ENCODE data around the gene FBXL7. TPM values are rescaled to one million over a fixed set of nuclear protein-coding genes. Genes with fewer than 3 reads are reported as not detected.

The FBXL7 gene
- total and polyA plus RNA-seq, 2 of the 8 experiments (the other 6 are each of a cell fraction or from before 2014, with no cell fraction given) = 17.7 to 17.8 TPM

GRCh38 chr5:15799612-15800011 is 299.6 kb downstream of the FBXL7 start (continued):
- TF ChIP-seq EZH2 (IDR thresholded peaks at IDR 0.05; ENCODE audit: low read depth, low read length, severe bottlenecking) = no peak
- TF ChIP-seq, protein P1, sequence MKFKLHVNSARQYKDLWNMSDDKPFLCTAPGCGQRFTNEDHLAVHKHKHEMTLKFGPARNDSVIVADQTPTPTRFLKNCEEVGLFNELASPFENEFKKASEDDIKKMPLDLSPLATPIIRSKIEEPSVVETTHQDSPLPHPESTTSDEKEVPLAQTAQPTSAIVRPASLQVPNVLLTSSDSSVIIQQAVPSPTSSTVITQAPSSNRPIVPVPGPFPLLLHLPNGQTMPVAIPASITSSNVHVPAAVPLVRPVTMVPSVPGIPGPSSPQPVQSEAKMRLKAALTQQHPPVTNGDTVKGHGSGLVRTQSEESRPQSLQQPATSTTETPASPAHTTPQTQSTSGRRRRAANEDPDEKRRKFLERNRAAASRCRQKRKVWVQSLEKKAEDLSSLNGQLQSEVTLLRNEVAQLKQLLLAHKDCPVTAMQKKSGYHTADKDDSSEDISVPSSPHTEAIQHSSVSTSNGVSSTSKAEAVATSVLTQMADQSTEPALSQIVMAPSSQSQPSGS (IDR thresholded peaks at IDR 0.05; ENCODE audit: low read length) = no peak
- TF ChIP-seq, protein P2, sequence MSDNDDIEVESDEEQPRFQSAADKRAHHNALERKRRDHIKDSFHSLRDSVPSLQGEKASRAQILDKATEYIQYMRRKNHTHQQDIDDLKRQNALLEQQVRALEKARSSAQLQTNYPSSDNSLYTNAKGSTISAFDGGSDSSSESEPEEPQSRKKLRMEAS (IDR thresholded peaks at IDR 0.05) = no peak
- TF ChIP-seq SRF (IDR thresholded peaks at IDR 0.05; ENCODE audit: low read depth, low read length) = no peak
- no peak for TF ChIP-seq HDAC6 (IDR thresholded peaks at IDR 0.05; ENCODE audit: low read depth, low read length)

All from H1 (cell line).